H1 (cell line): ENCODE measurements around the gene NCKAP1. TPM values are rescaled to one million over a fixed set of nuclear protein-coding genes. Genes with fewer than 3 reads are reported as not detected.

ENCODE experiments used
- ASH2L ChIP-seq: fragments of 200-600, 300-600 bp; sonication (generic); IDR thresholded peaks from one replicate; pipeline ENCODE4 v1.7.1; 2017; ENCODE audit warnings: low read length
- CTBP2 ChIP-seq: IDR thresholded peaks from 2 replicates; pipeline ENCODE4 v1.7.0; 2011; ENCODE audit warnings: borderline replicate concordance, mild to moderate bottlenecking, moderate library complexity, mixed read lengths, low read length; ENCODE audit not compliant: insufficient read depth, insufficient read length
- GTF2F1 ChIP-seq: IDR thresholded peaks from 2 replicates; pipeline ENCODE4 v1.6.1; 2012; ENCODE audit warnings: low read depth, low read length, improper control_type of control experiment, borderline replicate concordance
- HDAC2 ChIP-seq, 2 experiments: fragments of 300-600 bp in 1 of 2; sonication (generic) in 1 of 2; IDR thresholded peaks; 2 replicates each; pipeline ENCODE4 v1.6.1; 2011 to 2012; ENCODE audit warnings: low read depth in 2 of 2, low read length in 2 of 2, mild to moderate bottlenecking in 2 of 2, moderate library complexity in 2 of 2, borderline replicate concordance in 1 of 2, inconsistent platforms in 1 of 2
- KDM4A ChIP-seq: IDR thresholded peaks from one replicate; pipeline ENCODE4 v1.7.1; 2012; ENCODE audit warnings: low read depth, mild to moderate bottlenecking, moderate library complexity, low read length, inconsistent platforms; ENCODE audit not compliant: severe bottlenecking
- RAD21 ChIP-seq, 2 experiments: IDR thresholded peaks in 1 of 2; conservative IDR thresholded peaks in 1 of 2; 2 replicates each; pipeline ENCODE4 v1.6.1; 2011; ENCODE audit warnings: low read depth in 2 of 2, low read length in 2 of 2, improper control_type of control experiment in 1 of 2, inconsistent platforms in 1 of 2, mild to moderate bottlenecking in 1 of 2, moderate library complexity in 1 of 2
- SAP30 ChIP-seq: fragments of 300-600 bp; sonication (generic); IDR thresholded peaks from 2 replicates; pipeline ENCODE4 v1.7.1; 2012; ENCODE audit warnings: low read length, moderate library complexity, mild to moderate bottlenecking, inconsistent platforms; ENCODE audit not compliant: insufficient read depth, insufficient replicate concordance
- TAF1 ChIP-seq: IDR thresholded peaks from 2 replicates; pipeline ENCODE4 v1.6.1; 2011; ENCODE audit warnings: mild to moderate bottlenecking, low read depth, low read length
- TBP ChIP-seq: IDR thresholded peaks from 2 replicates; pipeline ENCODE4 v1.6.1; 2011; ENCODE audit warnings: low read depth, low read length, improper control_type of control experiment
- TEAD4 ChIP-seq: IDR thresholded peaks from 2 replicates; pipeline ENCODE4 v1.6.1; 2012; ENCODE audit warnings: low read depth, low read length, inconsistent platforms, mixed read lengths
- polyA plus RNA-seq, 7 experiments: library from polyadenylated mRNA; depleted of rRNA in 3 of 7; stranded (reverse) in 5 of 7; unstranded in 2 of 7; fragments of >200 nt in 5 of 7; fragments of 200-250 nt in 2 of 7; gene quantifications; 1 replicate in 5 of 7; 2 replicates in 1 of 7; 4 replicates in 1 of 7; pipeline versions ENCODE4 v1.2.1 to v1.2.3, GENCODE V29; 2011 to 2013; ENCODE audit warnings: missing spikeins in 2 of 7, mixed read lengths in 2 of 7
- total RNA-seq: library from RNA; stranded (reverse); fragmentation: NEBNext Ultra II Directional; extraction: Animal tissue kit (Norgen Biotek cat#: 25700); gene quantifications from 2 replicates; pipeline ENCODE4 v1.2.1, GENCODE V29; 2021

The NCKAP1 gene
- total and polyA plus RNA-seq, 2 of the 8 experiments (the other 6 are each of a cell fraction or from before 2014, with no cell fraction given), result 90.8 to 173 TPM

GRCh38 chr2:183070942-183071844 is 32.9 kb upstream of the NCKAP1 start (continued):
- TF ChIP-seq RAD21 (IDR thresholded peaks at IDR 0.05 in 1 of 2, conservative IDR thresholded peaks at IDR 0.05 in 1 of 2; ENCODE audit: low read depth in 2 of 2, low read length in 2 of 2), result peak; percentile 57 to 72
- TF ChIP-seq GTF2F1, result 0 out of 2 replicates have a peak, but pooled peaks have one; percentile 28
- TF ChIP-seq ASH2L, result peak; percentile 55
- TF ChIP-seq TBP, result peak; percentile 61; the same call in 1 of the 2 replicates
- 0 out of 4 replicates have a peak, but pooled peaks of 1 of the 2 experiments have one; percentile 38 for TF ChIP-seq HDAC2 (IDR thresholded peaks at IDR 0.05; ENCODE audit: borderline replicate concordance in 1 of 2, low read depth in 2 of 2, low read length in 2 of 2)
- peak; percentile 79 for TF ChIP-seq CTBP2
- TF ChIP-seq TAF1, result peak; percentile 53
- 0 out of 2 replicates have a peak, but pooled peaks have one; percentile 32 for TF ChIP-seq TEAD4
- no peak for TF ChIP-seq SAP30
- TF ChIP-seq KDM4A, result no peak
